RWPE2 (cell line): ENCODE data around the gene SIGLEC14.

Source experiments
- ATAC-seq: fragments of 200-7000 bp; cut with Tn5 transposase; 3 replicates; pipeline ENCODE4 v1.9.1; 2021; ENCODE audit warnings: low read depth
- DNase-seq: peaks from one replicate; pipeline ENCODE4 v3.0.0-alpha.2; 2020; ENCODE audit warnings: low spot score
- H3K27ac ChIP-seq: fragments of 450-650 bp; 2 replicates; pipeline ENCODE4 v1.5.1; 2017; ENCODE audit warnings: mild to moderate bottlenecking; ENCODE audit not compliant: poor library complexity, severe bottlenecking
- H3K27me3 ChIP-seq: fragments of 250-450 bp; sonication (Bioruptor Pico); 2 replicates; pipeline ENCODE4 v1.5.1; 2021; ENCODE audit warnings: mild to moderate bottlenecking, moderate library complexity; ENCODE audit not compliant: insufficient read depth, poor library complexity, severe bottlenecking
- H3K36me3 ChIP-seq: fragments of 250-450 bp; sonication (Bioruptor Pico); 2 replicates; pipeline ENCODE4 v1.5.1; 2020; ENCODE audit warnings: low read depth, mild to moderate bottlenecking, moderate library complexity
- H3K4me1 ChIP-seq: fragments of 250-450 bp; sonication (Bioruptor Pico); 2 replicates; pipeline ENCODE4 v1.5.1; 2021; ENCODE audit warnings: mild to moderate bottlenecking, moderate library complexity; ENCODE audit not compliant: insufficient read depth, poor library complexity, severe bottlenecking
- H3K4me3 ChIP-seq: fragments of 250-450 bp; sonication (Bioruptor Pico); 2 replicates; pipeline ENCODE4 v1.5.1; 2021; ENCODE audit warnings: mild to moderate bottlenecking, moderate library complexity; ENCODE audit not compliant: severe bottlenecking
- H3K9me3 ChIP-seq: fragments of 250-450 bp; sonication (Bioruptor Pico); 2 replicates; pipeline ENCODE4 v1.5.1; 2021; ENCODE audit warnings: mild to moderate bottlenecking, moderate library complexity; ENCODE audit not compliant: severe bottlenecking
- CTCF ChIP-seq: fragments of 450-650 bp; IDR thresholded peaks from one replicate; pipeline ENCODE4 v1.5.1; 2017; ENCODE audit warnings: mild to moderate bottlenecking, moderate library complexity; ENCODE audit not compliant: poor library complexity, severe bottlenecking

SIGLEC14 gene

DNA sequence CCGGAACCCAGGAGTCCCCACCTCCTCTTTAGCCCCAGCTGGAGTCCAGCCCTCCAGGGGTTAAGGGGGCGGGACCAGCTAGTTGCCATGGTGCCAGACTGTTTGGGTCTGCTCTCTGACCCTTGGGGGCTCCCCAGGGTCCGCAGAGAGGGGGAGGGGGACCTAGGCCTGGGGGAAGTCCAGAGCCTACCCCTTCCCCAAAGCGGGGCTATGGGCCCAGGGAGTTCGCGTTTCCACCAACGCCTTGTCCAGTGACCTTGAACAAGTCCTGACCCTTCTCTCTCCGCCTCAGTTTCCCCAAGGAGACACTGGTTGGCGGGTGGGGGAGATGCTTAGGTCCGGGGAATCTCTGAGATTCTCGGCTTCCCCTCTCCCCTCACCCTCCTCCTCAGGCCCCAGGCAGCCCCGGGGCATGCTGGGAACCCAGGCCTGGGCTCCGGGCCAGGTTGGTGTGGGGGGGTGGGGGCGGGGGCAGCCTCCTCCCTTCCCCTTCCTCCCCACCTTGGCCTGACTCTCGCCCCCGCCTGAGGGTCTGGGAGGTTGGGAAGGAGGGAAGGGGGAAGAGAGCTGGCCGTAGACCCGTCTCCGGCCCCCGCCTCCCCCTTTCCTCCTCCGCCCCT, 43.9 kb upstream of the SIGLEC14 start:
- DNase-seq (no peak), ATAC-seq (peak; percentile 12; the same call in 2 of the 3 replicates)
- Histone ChIP-seq H3K9me3 (no peaks in the 10 kb centered on the region), H3K4me3 (peak overlapping the region; percentile 46), H3K27ac (peak overlapping the region; percentile 95), H3K36me3 (peaks cover 17% of the 10 kb centered on the region), H3K4me1 (no peaks in the 10 kb centered on the region), H3K27me3 (no peaks in the 10 kb centered on the region)
- TF ChIP-seq CTCF: no peak

DNA sequence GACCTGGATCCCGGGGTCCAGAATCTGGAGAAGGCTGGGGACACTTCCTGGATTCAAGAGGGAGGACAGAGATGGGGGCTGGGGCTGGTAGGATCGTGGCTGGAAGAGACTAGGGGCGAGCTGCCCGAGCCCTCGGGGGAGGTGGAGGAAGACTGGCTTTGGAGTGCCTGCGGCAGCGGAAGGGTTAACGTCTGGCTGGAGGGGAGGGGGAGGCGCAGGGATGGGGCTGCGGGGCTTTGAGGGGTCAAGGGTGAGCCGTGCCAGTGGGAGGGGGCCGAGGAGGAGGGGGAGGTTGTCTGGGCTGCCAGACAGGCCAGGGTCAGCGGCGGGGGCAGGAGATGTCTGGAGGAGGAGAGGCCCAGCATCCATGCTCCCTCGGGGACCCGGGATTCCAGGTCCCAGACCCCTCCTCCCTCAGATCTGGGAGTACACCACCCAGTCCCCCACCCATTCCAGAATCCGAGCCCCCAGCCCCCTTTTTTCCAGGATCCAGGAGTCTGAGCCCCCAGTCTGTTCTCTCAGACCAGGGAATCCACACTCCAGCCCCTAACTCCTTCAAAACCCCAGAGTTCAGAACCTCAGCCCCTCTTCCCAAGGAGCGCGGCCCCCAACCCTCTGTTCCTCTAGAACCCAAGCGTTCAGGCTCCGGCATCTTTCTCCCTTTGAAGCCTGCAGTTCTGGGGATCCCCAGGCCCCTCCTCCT, 43.3 kb upstream of the SIGLEC14 start:
- peak overlapping the region; percentile 95 for H3K27ac ChIP-seq

DNA sequence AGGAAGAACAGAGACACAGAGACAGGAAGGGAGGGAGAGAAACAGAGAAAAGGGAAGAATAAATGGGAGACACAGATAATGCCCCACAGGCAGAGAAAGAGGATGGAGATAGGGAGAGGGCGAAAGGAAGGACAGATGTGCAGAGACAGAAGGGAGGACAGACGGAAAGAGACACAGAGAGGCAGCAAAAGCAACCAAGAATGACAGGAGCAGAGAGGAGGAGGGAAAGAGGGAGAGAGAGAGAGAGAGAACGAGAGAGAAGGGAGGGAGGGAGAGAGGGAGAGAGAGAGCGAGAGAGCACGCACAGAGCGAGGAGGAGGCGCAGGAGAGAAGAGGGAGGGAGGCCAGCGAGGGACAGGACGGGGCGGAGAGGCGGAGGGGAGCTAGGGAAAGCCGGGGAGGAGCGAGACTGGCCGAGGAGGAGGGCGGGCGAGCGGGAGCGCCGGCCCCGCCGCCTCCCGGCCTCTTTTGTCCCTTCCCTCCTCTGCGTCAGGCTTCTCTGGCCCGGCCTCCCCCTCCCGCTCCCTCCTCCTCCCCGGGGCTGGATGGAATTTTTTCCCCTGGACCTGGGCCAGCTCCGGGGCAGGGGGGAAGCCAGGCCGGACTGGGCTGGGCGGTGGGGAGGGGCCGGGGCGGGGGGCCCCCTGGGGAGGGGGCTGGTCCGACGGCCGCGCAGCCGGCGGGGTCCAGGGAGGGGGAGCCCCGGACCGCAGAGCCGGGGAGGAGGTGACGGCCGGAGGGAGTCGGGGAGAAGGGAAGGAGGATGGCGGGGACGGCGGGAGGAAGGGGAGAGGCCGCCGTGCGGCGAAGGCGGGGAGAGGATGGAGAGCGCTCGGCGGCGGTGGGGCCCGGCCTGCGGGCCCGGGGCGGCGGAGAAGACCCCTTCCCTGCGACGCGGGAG, 42.3 kb upstream of the SIGLEC14 start:
- peaks cover 3% of the 10 kb centered on the region for H3K9me3 ChIP-seq
- peaks cover 7% of the 10 kb centered on the region for H3K36me3 ChIP-seq
- H3K4me1 ChIP-seq: no peaks in the 10 kb centered on the region
- DNase-seq (peak; percentile 86), ATAC-seq (peak; percentile 70)
- no peak for TF ChIP-seq CTCF
- H3K27me3 ChIP-seq: no peaks in the 10 kb centered on the region
- H3K27ac ChIP-seq: peak overlapping the region; percentile 95
- peak overlapping the region; percentile 46 for H3K4me3 ChIP-seq

More for the DNA sequence above, 43.3 kb upstream of the SIGLEC14 start:
- Histone ChIP-seq H3K4me3 (peak overlapping the region; percentile 46), H3K9me3 (peaks cover 3% of the 10 kb centered on the region), H3K27me3 (no peaks in the 10 kb centered on the region), H3K4me1 (no peaks in the 10 kb centered on the region), H3K36me3 (peaks cover 14% of the 10 kb centered on the region)
- DNase-seq (no peak), ATAC-seq (peak; percentile 4; the same call in 1 of the 3 replicates)
- TF ChIP-seq CTCF: no peak

DNA sequence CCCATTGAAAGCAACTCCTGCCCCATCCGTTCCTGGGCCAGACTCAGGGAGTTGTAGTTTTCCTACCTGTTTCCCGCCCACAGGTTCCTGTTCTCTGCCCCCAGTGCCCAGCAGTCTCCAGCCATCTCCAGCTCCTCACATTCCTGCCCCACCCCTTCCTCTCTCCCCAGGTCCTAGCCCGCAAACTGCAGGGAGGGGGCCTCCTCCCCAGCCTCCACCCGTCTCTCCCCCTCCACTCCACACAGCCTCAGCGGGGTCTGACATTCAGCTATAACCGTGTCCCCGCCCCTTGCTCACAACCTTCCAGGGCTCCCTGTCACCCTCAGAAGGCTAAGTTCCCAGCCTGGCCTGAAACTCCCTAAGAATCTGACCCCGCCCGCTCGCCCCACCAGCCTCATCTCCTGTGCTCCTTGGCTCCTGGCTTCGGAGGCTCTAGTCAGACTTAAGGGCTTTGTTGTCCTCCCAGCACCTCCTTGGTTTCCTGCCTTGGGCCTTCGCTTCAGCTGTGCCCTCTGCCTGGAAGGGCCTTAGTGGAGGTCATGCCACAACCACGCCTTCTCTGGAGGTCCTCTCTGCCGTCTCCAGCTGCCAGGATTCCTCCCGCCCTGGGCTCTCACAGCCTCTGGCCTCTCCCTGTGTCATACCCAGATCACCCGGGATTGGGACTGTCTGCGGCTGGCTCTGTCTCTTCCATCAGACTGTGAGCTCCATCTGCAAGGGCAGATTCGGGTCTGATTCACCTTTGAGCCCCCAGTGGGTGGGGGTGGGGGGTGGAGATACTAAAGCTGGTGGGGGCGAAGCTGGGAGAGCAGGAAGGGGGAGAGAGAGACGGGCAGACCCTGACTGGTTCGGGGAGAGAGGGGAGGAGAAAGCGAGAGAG, 41.4 kb upstream of the SIGLEC14 start:
- no peak for DNase-seq
- Histone ChIP-seq H3K9me3 (peaks cover 3% of the 10 kb centered on the region), H3K36me3 (peaks cover under 1% of the 10 kb centered on the region; the same call in 1 of the 2 replicates), H3K27me3 (no peaks in the 10 kb centered on the region), H3K4me1 (no peaks in the 10 kb centered on the region), H3K4me3 (peak overlapping the region; percentile 46), H3K27ac (peak overlapping the region; percentile 95)
- peak; percentile 50 for ATAC-seq
- no peak for TF ChIP-seq CTCF
